Sigmoid colon (tissue), 7 donors: ENCODE data around the gene KLHL5. TPM values are rescaled to one million over a fixed set of nuclear protein-coding genes. Genes with fewer than 3 reads are reported as not detected.

Experiments used
- DNase-seq: peaks from one replicate; pipeline ENCODE4 v3.0.0-alpha.2; 2019
- H3K27ac ChIP-seq, 4 donors: fragments of 200-600 bp; sonication (generic); one replicate each; pipeline ENCODE4 v1.5.1; 2016 to 2019; ENCODE audit warnings: mild to moderate bottlenecking in 1 of 4
- H3K27me3 ChIP-seq, 3 donors: fragments of 200-600 bp; sonication (generic); one replicate each; pipeline ENCODE4 v1.5.1; 2019; ENCODE audit warnings: mild to moderate bottlenecking in 1 of 3
- H3K36me3 ChIP-seq, 4 donors: fragments of 200-600 bp; sonication (generic); one replicate each; pipeline ENCODE4 v1.5.1; 2016 to 2019
- H3K4me1 ChIP-seq, 4 donors: fragments of 200-600 bp; sonication (generic); one replicate each; pipeline ENCODE4 v1.5.1; 2017 to 2019
- H3K4me3 ChIP-seq, 4 donors: fragments of 200-600 bp; sonication (generic); one replicate each; pipeline ENCODE4 v1.5.1; 2017 to 2019; ENCODE audit warnings: mild to moderate bottlenecking in 2 of 4, moderate library complexity in 1 of 4
- H3K9me3 ChIP-seq, 4 donors: fragments of 200-600 bp in 3 of 4; sonication (generic) in 3 of 4; one replicate each; pipeline versions ENCODE4 v1.5.1 to v1.6.1; 2013 to 2019
- EP300 ChIP-seq, 4 donors: sonication (generic); formaldehyde crosslinking; IDR thresholded peaks; one replicate each; pipeline ENCODE4 v1.6.1; 2017; ENCODE audit warnings: antibody characterized with exemption in 4 of 4
- POLR2A ChIP-seq, 2 donors: fragments of 450-650 bp; IDR thresholded peaks; one replicate each; pipeline ENCODE4 v1.6.1; 2016; ENCODE audit warnings: antibody characterized with exemption in 2 of 2, mild to moderate bottlenecking in 2 of 2, moderate library complexity in 2 of 2
- POLR2AphosphoS5 ChIP-seq, 4 donors: sonication (generic); formaldehyde crosslinking; IDR thresholded peaks; one replicate each; pipeline ENCODE4 v1.6.1; 2017; ENCODE audit warnings: antibody characterized with exemption in 4 of 4
- WGBS, 2 donors: extraction: QIAGEN DNeasy Blood & Tissue Kit; methylation state at CpG; one replicate each; pipeline ENCODE4 v1.1.7; 2013; 5-methylcytosine and 5-hydroxymethylcytosine counted together
- intact Hi-C: fragments of 100-400 bp; cut with DNase I; formaldehyde crosslinking; loops from one replicate; pipeline ENCODE4 v1.15.1; 2023
- polyA plus RNA-seq, 3 donors: library from polyadenylated mRNA; stranded (reverse); fragments of 200-250 nt; gene quantifications; one replicate each; pipeline ENCODE4 v1.2.3, GENCODE V29; 2013
- total RNA-seq, 4 donors: library from RNA; depleted of rRNA; stranded (reverse); fragments of >200 nt; gene quantifications; one replicate each; pipeline ENCODE4 v1.1.0, GENCODE V29; 2016
- TF ChIP-seq, protein P1 (sequence below), 4 experiments: fragments of 450-650 bp in 3 of 4; fragments of 200-600 bp in 1 of 4; IDR thresholded peaks; one replicate each; pipeline ENCODE4 v1.5.1; 2016 to 2019; ENCODE audit warnings: antibody characterized with exemption in 4 of 4, mild to moderate bottlenecking in 3 of 4, moderate library complexity in 2 of 4
- donor health status: healthy with polysubstance abuse.
- donor health status: Bipolar disorder and iron deficiency.
- donor health status: healthy.

KLHL5 gene
- total and polyA plus RNA-seq, 7 donors = 5.8 to 179 (median 88.5) TPM

DNA sequence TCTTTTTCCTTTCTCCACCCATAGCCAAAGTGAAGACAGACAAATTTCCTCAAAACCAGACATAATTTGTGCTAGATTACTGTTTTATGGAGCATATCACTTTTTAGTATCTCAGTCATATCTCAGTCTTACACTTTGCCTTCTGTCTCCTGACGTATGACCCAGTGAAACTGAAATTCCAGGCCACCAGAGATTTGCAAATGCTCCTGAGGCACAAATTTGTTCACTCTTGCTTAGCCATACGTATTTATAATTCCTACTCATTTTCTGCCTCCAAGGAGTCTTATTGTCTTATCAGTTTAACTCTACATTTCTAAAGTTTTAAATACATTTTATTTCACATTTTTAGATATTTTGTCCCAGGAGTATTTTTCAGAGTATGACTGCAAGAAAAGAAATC, 39.8 kb upstream of the KLHL5 start:
- intact Hi-C loops = no loop called here

DNA sequence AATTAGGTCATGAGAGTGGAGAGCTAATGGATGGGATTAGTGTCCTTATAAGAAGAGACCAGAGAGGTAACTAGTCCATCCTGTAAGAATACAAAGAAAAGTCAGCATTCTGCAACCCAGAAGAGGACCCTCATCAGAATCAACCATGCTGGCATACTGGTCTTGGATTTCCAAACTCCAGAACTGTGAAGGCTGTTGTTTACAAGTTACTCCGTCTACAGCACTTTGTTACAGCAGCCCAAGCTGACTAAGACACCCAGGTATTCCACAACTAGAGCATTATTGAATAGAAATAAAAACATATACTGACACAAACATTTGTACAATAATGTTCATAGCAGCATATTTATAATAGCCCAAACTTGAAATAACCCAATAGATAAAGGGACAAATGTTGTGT, 39.0 kb upstream of the KLHL5 start:
- no peak overlapping the region for H3K4me3 ChIP-seq
- H3K9me3 ChIP-seq = no peaks in the 10 kb centered on the region
- no peak for TF ChIP-seq EP300 (IDR thresholded peaks at IDR 0.05)
- no peak for TF ChIP-seq POLR2A (IDR thresholded peaks at IDR 0.05)
- TF ChIP-seq, protein P1, sequence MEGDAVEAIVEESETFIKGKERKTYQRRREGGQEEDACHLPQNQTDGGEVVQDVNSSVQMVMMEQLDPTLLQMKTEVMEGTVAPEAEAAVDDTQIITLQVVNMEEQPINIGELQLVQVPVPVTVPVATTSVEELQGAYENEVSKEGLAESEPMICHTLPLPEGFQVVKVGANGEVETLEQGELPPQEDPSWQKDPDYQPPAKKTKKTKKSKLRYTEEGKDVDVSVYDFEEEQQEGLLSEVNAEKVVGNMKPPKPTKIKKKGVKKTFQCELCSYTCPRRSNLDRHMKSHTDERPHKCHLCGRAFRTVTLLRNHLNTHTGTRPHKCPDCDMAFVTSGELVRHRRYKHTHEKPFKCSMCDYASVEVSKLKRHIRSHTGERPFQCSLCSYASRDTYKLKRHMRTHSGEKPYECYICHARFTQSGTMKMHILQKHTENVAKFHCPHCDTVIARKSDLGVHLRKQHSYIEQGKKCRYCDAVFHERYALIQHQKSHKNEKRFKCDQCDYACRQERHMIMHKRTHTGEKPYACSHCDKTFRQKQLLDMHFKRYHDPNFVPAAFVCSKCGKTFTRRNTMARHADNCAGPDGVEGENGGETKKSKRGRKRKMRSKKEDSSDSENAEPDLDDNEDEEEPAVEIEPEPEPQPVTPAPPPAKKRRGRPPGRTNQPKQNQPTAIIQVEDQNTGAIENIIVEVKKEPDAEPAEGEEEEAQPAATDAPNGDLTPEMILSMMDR (IDR thresholded peaks at IDR 0.05) = no peak
- no peak for TF ChIP-seq POLR2AphosphoS5 (IDR thresholded peaks at IDR 0.05)
- H3K27me3 ChIP-seq = no peaks in the 10 kb centered on the region
- H3K36me3 ChIP-seq = no peaks in the 10 kb centered on the region
- no peaks in the 10 kb centered on the region for H3K4me1 ChIP-seq
- no peak for DNase-seq
- intact Hi-C loops = no loop called here
- no peak overlapping the region for H3K27ac ChIP-seq
- WGBS, 2 donors = 94 to 95% methylated on average over 1 of the region's 1 CpG

More for the DNA sequence above, 39.8 kb upstream of the KLHL5 start:
- no peaks in the 10 kb centered on the region for H3K4me1 ChIP-seq
- no peaks in the 10 kb centered on the region for H3K36me3 ChIP-seq
- no peak overlapping the region for H3K4me3 ChIP-seq
- DNase-seq = no peak
- no peaks in the 10 kb centered on the region for H3K9me3 ChIP-seq
- H3K27ac ChIP-seq = no peak overlapping the region
- H3K27me3 ChIP-seq = no peaks in the 10 kb centered on the region
- WGBS, 2 donors = 69 to 86% methylated on average over 2 of the region's 2 CpGs
- TF ChIP-seq, protein P1 (IDR thresholded peaks at IDR 0.05) = no peak
- no peak for TF ChIP-seq EP300 (IDR thresholded peaks at IDR 0.05)
- no peak for TF ChIP-seq POLR2A (IDR thresholded peaks at IDR 0.05)
- TF ChIP-seq POLR2AphosphoS5 (IDR thresholded peaks at IDR 0.05) = no peak

DNA sequence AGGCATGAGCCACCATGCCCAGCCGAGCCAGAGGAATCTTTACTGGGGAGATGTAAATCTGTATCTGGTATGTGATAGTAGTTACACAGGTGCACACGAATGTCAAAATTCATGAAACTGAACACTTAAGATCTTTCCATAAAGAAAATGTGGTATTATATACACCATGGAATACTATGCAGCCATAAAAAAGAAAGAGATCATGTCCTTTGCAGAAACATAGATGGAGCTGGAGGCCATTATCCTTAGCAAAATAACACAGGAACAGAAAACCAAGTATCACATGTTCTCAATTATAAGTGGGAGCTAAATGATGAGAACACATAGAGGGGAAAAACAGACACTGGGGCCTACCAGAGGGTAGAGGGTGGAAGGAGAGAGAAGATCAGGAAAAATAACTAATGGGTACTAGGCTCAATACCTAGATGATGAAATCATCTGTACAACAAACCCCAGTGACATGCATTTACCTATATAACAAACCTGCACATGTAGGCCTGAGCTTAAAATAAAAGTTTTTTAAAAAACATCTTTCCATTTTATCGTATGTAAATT, 37.6 kb upstream of the KLHL5 start:
- DNase-seq = no peak
- intact Hi-C loops = no loop called here
- Histone ChIP-seq H3K27me3 (no peaks in the 10 kb centered on the region), H3K9me3 (no peaks in the 10 kb centered on the region), H3K4me3 (no peak overlapping the region), H3K27ac (no peak overlapping the region), H3K36me3 (no peaks in the 10 kb centered on the region), H3K4me1 (no peaks in the 10 kb centered on the region)
- TF ChIP-seq EP300 (IDR thresholded peaks at IDR 0.05) (no peak), POLR2A (IDR thresholded peaks at IDR 0.05) (no peak), POLR2AphosphoS5 (IDR thresholded peaks at IDR 0.05) (no peak)
- TF ChIP-seq, protein P1 (IDR thresholded peaks at IDR 0.05) = no peak
- WGBS, 2 donors = 98% methylated on average over 3 of the region's 3 CpGs

DNA sequence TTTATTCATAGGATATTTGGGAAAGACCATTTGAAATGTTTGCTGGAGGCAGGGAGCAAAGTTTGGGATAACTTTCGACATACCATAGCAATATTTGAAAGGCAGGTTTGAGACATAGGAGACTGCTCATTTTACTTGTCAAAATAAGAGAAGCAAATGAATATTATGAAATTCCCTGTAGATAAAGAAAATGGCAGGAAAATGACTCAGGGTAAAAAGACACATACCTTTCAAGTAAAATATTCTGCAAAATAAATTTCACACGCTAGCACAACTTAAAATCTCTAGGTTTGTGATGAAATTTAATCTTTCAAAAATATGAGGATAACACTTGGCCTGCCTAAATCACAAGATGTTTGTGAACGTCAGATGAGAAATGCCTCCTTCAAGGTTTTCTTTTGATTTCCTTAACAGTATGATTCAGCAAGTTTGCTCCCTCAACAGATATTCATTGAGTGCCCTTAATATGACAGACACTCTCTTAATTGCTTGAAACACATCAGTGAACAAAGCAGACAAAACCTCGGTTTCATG, 36.4 kb upstream of the KLHL5 start:
- intact Hi-C loops = no loop called here
- Histone ChIP-seq H3K27ac (no peak overlapping the region), H3K4me1 (no peaks in the 10 kb centered on the region), H3K9me3 (no peaks in the 10 kb centered on the region), H3K27me3 (no peaks in the 10 kb centered on the region), H3K36me3 (no peaks in the 10 kb centered on the region), H3K4me3 (no peak overlapping the region)
- WGBS, 2 donors = 74 to 86% methylated on average over 4 of the region's 4 CpGs
- DNase-seq = no peak
- TF ChIP-seq EP300 (IDR thresholded peaks at IDR 0.05) (no peak), POLR2A (IDR thresholded peaks at IDR 0.05) (no peak), POLR2AphosphoS5 (IDR thresholded peaks at IDR 0.05) (no peak)
- TF ChIP-seq, protein P1 (IDR thresholded peaks at IDR 0.05) = no peak

DNA sequence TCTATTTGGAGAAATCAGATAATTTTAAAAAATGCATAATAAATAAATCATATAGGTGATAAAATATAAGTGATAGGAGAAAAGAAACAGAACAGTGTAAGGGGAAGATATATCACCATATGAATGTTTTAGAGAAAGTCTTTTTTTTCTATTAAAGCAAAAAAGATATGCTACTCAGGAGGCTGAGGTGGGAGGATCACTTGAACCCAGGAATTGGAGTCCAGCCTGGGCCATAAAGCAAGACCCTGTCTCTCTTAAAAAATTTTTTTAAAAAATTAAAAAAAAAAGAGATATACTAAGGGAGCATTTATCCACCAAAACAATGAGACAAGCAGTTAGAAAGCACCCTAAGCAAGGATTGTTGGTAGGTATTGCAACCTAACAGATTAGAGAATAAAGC, 35.9 kb upstream of the KLHL5 start:
- Histone ChIP-seq H3K27me3 (no peaks in the 10 kb centered on the region), H3K27ac (no peak overlapping the region), H3K36me3 (no peaks in the 10 kb centered on the region), H3K4me1 (no peaks in the 10 kb centered on the region), H3K9me3 (no peaks in the 10 kb centered on the region), H3K4me3 (no peak overlapping the region)
- TF ChIP-seq POLR2AphosphoS5 (IDR thresholded peaks at IDR 0.05) = no peak
- no peak for TF ChIP-seq EP300 (IDR thresholded peaks at IDR 0.05)
- no peak for TF ChIP-seq POLR2A (IDR thresholded peaks at IDR 0.05)
- TF ChIP-seq, protein P1 (IDR thresholded peaks at IDR 0.05) = no peak
- intact Hi-C loops = no loop called here
- DNase-seq = no peak
